Prostate gland (tissue), 2 donors: ENCODE results near the gene KLF9.

ENCODE experiments used
- CTCF ChIP-seq, 4 experiments: fragments of 200-600 bp in 2 of 4; fragments of 450-650 bp in 2 of 4; sonication (generic) in 2 of 4; IDR thresholded peaks; 1 replicate in 3 of 4; 2 replicates in 1 of 4; pipeline ENCODE4 v1.5.1; 2016 to 2019; ENCODE audit warnings: antibody characterized with exemption in 4 of 4, mild to moderate bottlenecking in 2 of 4, moderate library complexity in 2 of 4
- POLR2A ChIP-seq: fragments of 450-650 bp; IDR thresholded peaks from one replicate; pipeline ENCODE4 v1.6.1; 2016; ENCODE audit warnings: antibody characterized with exemption, mild to moderate bottlenecking
- POLR2AphosphoS5 ChIP-seq: sonication (generic); formaldehyde crosslinking; IDR thresholded peaks from one replicate; pipeline ENCODE4 v1.6.1; 2017; ENCODE audit warnings: antibody characterized with exemption

GRCh38 chr9:70441622-70442021 is 27.2 kb upstream of the KLF9 start:
- TF ChIP-seq CTCF (IDR thresholded peaks at IDR 0.05) (no peak), POLR2A (no peak), POLR2AphosphoS5 (no peak)
